GM21390 (cell line): ENCODE measurements around the gene HERC4.
"Not testable (repeated sequence)": the region's sequence is repeated elsewhere in the genome, so short reads cannot be mapped to it uniquely, and the experiment has no call there.

Experiments used
- ATAC-seq: cut with Tn5 transposase; IDR thresholded peaks from one replicate; pipeline ENCODE4 v1.9.1; 2021; ENCODE audit not compliant: unreplicated experiment

The HERC4 gene

DNA sequence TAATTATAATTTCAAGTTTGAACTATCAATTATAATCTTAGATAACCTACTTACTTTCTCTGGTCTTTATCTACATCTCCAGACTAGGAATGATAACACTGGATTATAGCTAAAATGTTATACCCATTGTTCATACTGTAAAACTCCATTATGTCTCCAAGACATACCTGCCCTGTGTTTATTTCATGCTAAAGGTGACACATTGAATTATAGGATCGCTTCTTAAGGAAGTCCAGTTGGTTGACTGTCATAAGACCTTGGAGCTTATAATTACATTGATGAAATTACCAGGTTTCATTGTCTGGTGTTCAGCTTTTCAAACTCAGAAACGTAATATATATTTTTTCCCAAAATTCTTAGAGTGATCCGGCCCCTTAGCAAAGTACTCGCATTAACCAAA, 15.5 kb upstream of the HERC4 start:
- ATAC-seq: no peak

DNA sequence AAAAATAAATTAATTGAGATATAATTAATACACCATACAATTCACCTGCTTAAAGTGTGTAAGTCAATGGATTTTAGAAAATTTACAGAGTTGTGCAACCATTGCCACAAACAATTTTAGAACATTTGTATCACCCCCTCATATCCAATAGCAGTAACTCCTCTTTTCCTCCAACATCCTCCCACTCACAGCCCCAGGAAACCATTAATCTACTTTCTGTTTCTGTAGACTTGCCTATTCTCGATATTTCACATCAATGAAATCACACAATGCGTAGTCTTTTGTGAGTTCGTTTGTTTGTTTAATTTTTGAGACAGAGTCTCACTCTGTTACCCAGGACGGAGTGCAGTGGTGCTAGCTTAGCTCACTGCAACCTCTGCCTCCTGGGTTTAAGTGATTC, 13.7 kb upstream of the HERC4 start:
- peak; percentile 49 for ATAC-seq

DNA sequence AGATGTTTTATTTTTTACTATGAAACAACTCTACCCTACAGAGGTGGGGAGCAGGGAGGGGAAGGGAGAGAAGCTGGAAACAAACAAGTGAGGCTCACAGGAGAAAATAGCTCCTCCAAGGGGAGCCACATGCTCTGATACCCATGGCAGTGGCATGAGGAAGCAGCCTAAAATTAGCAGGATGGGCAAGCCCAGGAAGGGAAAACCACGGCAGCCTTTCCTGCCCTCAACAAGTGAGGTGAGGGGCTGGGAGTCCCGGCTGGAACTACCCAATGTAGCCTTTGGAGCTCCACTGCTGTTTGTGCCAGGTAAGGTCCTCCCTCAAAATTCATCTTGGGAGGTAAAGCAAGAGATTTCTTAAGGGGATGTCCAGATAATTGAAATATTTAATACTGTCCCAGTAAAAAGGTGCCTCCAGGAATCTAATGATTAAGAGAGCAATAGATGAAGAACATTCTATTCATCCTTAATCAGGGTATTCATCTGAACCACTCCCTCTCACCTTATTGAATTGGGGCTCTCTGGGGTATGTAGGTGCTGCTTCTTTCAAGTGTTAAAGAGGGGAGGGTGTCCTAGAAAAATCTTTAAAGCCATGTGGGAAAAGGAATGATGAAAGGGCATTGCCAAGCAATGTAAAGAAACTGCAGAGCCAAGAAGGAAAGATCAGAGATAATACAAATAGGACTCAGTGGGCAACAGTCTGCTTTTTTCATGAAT, 12.8 kb upstream of the HERC4 start:
- no peak for ATAC-seq

DNA sequence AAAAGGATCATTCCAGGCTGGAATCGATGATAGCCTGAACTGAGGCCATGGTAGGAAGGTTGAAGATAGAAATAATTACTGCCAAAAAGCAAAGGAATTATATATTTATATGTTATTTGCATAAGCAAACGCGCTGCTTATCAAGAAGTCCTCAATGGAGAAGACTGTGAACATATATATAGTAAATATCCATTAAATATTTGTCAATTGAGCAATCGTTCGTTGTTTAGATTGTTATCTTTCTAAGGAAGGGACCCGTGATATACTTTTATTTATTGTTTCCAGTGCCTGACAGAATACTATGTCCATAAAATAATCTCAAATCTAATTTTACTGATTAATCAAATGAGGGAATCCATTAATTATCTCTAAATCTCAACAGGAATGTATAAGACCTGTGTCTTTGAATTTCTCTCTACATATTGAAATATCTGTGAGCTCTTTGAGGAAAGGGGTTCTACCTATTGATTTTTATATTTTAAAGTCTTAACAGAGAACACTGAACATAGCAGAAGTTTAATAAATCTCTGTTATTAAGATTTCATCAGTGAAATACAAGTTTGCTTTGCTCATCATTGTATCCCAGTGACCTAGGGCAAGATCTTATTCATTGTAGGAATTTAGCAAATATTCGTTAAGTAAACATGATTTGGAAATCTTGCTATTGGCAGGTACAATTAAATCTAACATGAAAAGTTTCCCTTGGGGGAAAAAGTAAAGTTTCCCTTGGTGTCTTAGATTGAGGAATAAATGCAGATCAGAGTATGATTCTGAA, 12.0 kb upstream of the HERC4 start:
- no peak for ATAC-seq

DNA sequence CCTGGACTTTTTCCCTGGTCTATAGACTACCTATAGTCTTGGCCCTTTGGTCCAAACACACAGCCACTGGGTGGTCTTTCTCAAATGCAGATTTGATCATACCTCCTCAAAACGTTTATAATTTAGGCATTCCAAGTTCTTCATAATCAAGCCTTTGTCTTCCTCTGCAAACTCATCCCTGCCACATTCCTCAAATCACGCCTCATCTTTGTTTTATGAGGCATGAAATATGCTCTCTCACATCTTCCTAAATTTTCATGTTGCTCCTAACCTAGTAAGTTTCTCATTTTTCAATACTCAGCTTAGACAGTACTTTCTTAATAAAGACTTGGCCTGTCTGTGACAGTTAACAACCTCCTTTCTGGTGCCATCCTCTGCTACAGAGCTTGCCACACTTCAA, 10.9 kb upstream of the HERC4 start:
- ATAC-seq: no peak

DNA sequence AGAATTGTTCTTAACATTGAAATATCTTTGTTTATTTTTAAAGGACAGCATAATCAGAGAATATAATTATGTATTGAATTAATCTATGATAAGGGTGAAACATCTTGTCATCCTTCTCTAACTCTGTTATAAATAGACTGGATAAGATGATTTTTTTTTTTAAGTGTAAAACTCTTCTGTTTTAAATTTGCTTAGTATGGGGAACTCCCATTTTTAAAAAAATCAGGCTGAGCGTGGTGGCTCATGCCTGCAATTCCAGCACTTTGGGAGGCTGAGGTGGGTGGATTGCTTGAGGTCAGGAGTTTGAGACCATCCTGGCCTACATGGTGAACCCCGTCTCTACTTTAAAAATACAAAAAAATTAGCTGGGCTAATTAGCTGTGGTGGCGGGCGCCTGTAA, 9.4 kb upstream of the HERC4 start:
- ATAC-seq: no peak

DNA sequence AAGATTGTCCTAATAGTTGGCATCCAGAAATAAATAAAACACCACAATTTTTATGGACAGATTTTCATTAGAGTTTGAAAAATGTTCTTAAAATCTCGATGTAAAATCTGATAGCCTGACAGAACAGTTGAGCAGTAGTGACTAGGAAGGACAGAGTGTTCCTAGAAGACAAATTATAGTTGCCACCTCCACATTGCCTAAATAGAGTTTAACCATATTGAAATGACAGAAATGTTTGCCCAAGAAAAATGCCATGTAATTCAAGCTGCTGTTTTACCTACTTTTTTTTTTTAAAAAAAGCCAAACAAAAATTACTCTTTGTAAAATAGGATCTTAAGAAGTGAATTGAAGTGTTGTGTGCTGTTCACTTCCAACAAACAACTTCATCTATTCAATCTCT, 8.9 kb upstream of the HERC4 start:
- no peak for ATAC-seq

DNA sequence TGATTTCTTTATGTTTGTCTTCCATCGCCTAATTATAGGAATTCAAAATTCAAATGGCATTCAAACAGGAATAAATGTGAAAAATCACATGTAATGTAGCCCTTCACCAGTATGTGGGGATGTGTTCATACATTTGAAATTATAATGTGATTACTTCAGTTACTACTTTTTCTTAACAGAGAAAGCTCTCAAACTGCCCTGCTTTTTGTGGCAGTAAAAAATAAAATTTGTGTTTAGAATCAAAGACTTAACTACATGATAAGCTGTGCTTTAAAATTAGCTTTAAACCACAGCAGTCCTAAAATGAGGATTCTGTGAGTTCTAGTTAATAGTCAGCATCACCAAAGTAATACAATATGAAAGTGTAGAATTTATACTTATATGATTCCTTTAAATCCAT, 7.8 kb upstream of the HERC4 start:
- no peak for ATAC-seq

DNA sequence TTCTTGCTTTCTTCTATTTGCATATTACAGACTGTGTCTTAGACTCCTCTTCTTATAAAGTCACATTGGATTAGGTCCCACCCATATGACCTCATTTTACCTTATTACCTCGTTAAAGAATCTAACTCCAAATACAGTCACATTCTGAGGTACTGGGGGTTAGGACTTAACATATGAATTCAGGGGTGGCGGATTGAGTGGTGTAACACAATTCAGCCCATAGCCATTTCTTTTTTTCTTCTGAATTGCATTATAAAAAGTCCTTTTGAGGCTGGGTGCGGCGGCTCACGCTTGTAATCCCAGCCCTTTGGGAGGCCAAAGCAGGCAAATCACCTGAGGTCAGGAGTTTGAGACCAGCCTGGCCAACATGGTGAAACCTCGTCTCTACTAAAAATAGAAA, 6.8 kb upstream of the HERC4 start:
- no peak for ATAC-seq

DNA sequence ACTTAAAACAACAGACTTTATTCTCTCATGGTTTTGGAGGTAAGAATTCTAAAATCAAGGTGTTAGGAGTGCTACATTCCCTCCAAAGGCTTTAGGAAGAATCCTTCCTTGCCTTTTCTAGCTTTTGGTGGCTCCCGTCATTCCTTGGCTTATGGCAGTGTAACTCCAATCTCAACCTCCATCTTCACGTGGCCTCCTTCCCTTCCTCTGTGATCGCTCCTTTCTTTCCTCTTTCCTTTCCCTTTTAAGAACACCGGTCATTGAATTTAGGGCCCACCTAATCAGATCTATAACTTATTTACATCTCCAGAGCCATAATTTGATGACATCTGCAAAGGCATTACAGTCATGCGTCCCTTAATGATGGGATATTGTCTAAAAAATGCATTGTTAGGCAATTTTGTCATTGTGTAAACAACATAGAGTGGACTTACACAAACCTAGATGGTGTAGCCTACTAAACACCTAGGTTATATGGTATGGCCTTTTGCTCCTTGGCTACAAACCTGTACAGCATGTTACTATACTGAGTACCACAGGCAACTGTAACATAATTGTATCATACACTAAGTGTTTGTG, 5.9 kb upstream of the HERC4 start:
- ATAC-seq: no peak

DNA sequence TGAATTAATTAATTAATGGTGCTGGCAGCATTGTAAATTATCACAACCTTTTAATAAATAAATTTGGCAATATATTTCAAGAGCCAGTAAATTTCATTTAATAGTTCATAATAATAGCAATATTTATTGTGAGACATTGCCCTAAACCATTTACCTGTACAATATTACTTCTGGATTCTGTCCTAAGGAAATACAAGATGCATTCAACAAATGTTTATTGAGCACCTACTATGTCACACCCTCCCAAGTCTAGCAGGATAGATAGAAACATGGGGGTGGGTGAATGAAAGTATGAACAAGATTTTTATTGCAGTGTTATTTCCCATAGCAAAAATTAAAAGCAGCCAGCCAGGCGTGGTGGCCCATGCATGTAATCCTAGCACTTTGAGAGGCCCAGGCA, 4.4 kb upstream of the HERC4 start:
- no peak for ATAC-seq

DNA sequence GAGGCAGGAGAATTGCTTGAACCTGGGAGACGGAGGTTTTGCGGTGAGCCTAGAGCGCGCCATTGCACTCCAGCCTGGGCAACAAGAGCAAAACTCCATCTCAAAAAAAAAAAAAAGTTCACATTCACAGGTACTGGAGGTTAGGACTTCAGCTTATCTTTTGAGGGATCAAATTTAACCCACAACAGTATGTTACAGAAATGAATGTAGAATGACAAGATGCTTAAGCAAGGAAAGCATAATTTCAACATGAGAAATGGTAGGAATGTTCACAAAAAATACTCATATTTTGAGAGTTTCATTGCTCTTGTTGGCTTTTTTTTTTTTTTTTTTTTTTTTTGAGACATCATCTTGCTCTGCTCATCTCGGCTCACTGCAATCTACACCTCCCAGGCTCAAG, 1.9 kb upstream of the HERC4 start:
- ATAC-seq: no peak

DNA sequence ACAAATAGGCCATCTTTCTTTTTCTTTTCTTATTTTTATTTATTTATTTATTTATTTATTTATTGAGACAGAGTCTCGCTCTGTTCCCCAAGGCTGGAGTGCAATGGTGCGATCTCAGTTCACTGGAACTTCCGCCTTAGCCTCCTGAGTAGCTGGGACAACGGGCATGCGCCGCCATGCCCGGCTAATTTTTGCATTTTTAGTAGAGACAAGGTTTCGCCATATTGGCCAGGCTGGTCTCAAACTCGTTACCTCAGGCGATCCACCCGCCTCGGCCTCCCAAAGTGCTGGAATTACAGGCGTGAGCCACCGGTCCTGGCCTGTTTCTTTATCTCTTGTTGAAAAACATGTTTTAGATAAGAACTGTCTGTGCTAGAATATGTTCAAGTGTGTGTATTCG, 998 bp upstream of the HERC4 start:
- not testable (repeated sequence) for ATAC-seq

DNA sequence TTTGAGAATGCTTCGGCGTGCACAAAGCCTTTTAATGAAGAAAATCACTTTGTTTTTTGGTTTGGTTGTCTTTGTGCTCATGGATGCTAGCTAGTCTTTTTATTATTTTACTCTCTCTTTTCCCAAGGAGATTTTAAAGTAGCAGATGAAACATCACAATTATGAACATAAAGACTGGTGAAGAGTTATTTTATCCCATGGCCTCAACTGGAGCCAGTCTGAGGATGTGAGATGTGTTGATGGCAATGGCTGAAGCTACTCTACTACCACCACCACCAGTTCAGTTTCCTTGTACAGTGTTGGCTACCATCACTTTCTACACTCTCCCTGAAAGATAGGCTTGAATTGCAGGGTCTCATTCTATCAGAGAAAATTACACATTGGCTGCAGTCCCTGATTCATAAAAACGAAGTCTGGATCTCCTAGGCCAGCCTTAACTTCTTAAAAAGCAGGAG, 494 bp upstream of the HERC4 start:
- ATAC-seq: no peak

DNA sequence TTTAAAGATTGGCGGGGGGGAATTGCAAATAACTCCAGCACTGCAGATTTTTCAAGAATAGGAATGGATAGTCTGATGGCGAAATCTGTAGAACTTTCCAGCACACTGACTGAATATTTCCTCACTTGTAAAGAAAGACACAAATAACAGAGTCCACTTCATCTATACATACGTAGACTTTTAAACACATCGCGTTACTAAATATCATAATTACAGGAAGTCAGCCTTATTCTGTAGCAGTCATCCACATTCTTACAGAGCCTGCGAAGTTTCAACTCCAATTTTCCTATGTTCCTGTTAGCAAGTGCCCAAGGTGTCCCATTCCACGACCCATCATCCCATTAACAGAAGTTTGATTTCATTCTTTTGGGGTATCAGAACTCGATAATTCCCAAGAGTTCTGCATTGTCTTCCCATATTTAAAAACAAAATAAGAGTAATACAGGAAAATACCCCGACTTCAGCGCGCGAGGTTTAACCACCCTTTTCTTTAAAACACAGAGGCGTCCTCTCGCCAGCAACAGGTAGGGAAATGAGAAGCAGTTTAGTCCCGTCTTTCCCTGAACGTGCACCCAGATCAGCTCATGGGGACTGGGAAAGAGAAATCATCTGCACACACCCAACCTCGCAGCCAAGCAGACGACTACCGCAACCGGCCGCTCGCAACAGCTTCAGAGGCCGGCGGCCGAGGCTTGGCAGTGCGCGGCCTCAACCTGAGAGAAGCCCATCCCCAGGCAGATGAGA, 880 bp downstream of the HERC4 start:
- ATAC-seq: no peak

DNA sequence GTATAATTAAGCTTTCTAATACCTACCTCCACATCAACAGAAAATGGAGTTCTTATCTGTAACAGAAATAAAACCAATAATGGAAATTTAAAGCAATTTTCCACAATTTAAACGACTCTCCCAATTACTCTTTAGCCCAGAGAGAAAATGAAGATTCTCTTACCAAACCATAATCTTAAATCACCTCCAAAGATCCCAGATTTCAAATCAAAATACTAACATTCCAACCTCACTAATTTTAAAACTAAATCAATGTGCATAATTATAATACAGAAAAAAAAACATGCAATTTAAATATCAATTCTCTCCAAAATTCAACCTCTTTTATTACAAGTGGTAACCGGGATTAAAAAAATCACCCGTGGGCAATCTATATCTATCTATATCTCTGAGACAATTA, 1.5 kb downstream of the HERC4 start:
- no peak for ATAC-seq

DNA sequence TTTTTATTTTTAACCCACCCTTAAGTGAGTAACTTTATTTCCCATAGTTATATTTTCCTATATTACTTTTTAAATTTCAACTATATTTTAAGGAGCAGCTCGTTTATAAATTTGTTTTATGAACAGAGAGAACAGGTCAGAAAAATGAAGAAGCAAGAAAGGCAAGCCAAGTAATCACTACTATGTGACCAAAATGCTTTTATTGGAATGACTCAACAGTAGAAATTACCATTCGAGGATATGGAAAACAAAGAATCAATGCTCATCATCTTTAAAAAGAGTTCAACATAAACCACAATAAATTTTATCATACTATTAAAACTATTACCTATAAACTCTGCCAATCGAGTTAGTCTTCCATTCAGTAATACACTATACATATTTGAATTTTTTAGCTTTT, 7.6 kb downstream of the HERC4 start:
- no peak for ATAC-seq

DNA sequence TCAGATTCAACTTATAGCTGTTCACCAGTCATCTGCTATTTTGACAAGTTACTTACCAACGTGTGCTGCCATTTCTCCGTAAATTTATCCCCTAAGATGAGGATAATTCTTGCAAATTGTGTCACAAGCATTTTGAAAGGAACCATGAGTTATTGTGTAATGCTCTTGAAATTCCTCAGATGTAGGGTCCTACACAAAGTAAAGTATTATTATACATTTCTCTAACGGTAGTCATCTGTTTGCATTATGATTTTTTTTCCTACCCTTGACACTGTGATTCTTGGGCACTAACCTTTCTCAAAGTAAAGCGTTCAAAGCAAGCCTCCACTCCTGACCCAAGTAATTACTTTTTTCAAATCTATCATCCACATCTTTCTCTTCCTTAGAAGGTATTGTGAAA, 8.1 kb downstream of the HERC4 start:
- ATAC-seq: no peak

DNA sequence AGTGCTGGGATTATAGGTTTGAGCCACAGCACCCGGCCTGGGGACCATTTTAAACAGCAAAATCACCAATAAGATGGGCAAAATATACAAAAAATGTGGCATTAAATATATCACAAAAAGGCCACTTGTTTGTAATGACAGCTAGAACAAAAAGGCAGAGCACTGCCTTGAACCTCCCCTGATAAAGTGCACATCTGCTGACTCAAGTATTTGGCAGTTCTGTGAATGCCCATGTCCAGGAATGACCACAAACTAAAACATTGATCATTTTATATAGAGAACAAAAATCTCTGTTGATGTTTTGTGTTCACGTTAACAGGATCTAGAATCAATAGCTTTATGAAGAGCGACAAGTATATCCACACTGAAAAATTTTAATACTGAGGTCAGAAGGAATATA, 21.5 kb downstream of the HERC4 start:
- ATAC-seq: no peak

DNA sequence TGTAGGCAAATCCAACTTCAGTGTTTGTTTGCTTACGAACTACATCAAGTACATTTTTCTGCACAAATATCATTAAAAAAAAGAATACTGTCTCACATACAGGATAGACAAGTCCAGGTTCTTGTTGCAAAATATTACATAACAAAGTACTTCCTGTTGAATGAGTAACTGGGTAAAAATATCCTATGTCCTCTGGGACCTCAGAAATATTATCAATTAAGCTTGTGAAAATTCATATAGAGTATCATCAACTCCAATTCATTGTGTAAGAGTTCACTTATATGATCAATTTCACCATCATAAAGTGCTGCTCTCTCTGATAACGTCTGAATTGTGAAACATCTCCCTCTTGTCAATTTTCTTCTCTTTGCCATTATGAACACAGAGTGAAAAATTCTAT, 22.6 kb downstream of the HERC4 start:
- no peak for ATAC-seq

DNA sequence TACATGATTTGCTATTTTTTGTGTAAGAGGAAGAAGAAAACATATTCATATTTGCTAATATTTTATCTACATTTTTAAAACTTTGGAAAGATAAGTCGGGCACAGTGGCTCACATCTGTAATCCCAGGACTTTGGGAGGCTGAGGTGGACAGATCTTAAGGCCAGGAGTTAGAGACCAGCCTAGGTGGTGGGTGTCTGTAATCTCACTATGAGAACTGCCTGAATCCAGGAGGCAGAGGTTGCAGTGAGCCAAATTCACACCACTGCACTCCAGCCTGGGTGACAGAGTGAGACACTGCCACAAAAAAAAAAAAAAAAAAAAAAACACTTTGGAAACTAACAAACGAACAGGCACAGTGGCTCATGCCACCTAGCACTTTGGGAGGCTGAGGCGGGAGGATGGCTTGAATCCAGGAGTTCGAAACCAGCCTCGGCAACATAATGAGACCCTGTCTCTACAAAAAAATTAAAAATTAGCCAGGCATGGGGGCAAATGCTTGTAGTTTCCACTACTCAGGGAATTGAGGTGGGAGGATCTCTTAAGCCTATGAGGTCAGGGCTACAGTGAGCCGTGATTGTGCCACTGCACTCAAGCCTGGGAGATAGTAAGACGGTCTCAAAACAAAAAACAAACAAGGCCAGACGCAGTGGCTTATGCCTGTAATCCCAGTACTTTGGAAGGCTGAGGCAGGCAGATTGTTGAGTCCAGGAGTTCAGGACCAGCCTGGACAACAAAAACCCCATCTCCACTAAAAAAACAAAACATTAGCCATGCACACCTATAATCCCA, 25.6 kb downstream of the HERC4 start:
- no peak for ATAC-seq
